HEK293T (cell line): ENCODE data around the gene CHD2.

Experiments
- ARNT ChIP-seq: fragments of 450-650 bp; IDR thresholded peaks from 2 replicates; pipeline ENCODE4 v1.6.1; 2017; ENCODE audit warnings: mild to moderate bottlenecking
- BHLHE40 ChIP-seq: fragments of 450-650 bp; IDR thresholded peaks from 2 replicates; pipeline ENCODE4 v1.6.1; 2016; ENCODE audit warnings: mild to moderate bottlenecking, moderate library complexity, borderline replicate concordance
- ELF4 ChIP-seq: fragments of 450-650 bp; IDR thresholded peaks from 2 replicates; pipeline ENCODE4 v1.6.1; 2017; ENCODE audit warnings: antibody characterized with exemption
- FOXK2 ChIP-seq: fragments of 450-650 bp; IDR thresholded peaks from 2 replicates; pipeline ENCODE4 v1.6.1; 2016; ENCODE audit warnings: mild to moderate bottlenecking
- HDGF ChIP-seq: fragments of 450-650 bp; IDR thresholded peaks from 2 replicates; pipeline ENCODE4 v1.6.1; 2017; ENCODE audit warnings: antibody characterized with exemption, borderline replicate concordance
- PKNOX1 ChIP-seq: fragments of 450-650 bp; IDR thresholded peaks from 2 replicates; pipeline ENCODE4 v1.6.1; 2016
- TARDBP ChIP-seq: fragments of 450-650 bp; IDR thresholded peaks from 2 replicates; pipeline ENCODE4 v1.6.1; 2016
- ZNF384 ChIP-seq: fragments of 450-650 bp; IDR thresholded peaks from 2 replicates; pipeline ENCODE4 v1.6.1; 2016

GRCh38 chr15:92869263-92869940, 30.7 kb upstream of the CHD2 start:
- TF ChIP-seq ZNF384 (no peak), TARDBP (no peak), ELF4 (no peak), FOXK2 (no peak), ARNT (no peak), PKNOX1 (no peak), HDGF (no peak), BHLHE40 (no peak)
